GM21619 (cell line): ENCODE measurements around the gene RANBP3.

ENCODE experiments used
- ATAC-seq: cut with Tn5 transposase; IDR thresholded peaks from one replicate; pipeline ENCODE4 v1.9.1; 2021; ENCODE audit not compliant: unreplicated experiment

The RANBP3 gene

GRCh38 chr19:5932146-5932545 lies 45.8 kb downstream of the RANBP3 start:
- no peak for ATAC-seq

- no peak for ATAC-seq
Observed at GRCh38 chr19:5931251-5931650, 46.7 kb downstream of the RANBP3 start.

- no peak for ATAC-seq
Observed at GRCh38 chr19:5929625-5930024, 48.3 kb downstream of the RANBP3 start.

- ATAC-seq = no peak
Observed at GRCh38 chr19:5929179-5929578, 48.8 kb downstream of the RANBP3 start.

GRCh38 chr19:5927441-5927821 lies 50.5 kb downstream of the RANBP3 start:
- no peak for ATAC-seq

GRCh38 chr19:5926641-5927440 lies 51.1 kb downstream of the RANBP3 start:
- no peak for ATAC-seq

GRCh38 chr19:5925830-5926427 lies 52.0 kb downstream of the RANBP3 start:
- no peak for ATAC-seq

- no peak for ATAC-seq
Observed at GRCh38 chr19:5923356-5923755, 54.6 kb downstream of the RANBP3 start.

GRCh38 chr19:5922161-5922545 lies 55.8 kb downstream of the RANBP3 start:
- no peak for ATAC-seq

- ATAC-seq = no peak
Observed at GRCh38 chr19:5921516-5922160, 56.3 kb downstream of the RANBP3 start.

- no peak for ATAC-seq
Observed at GRCh38 chr19:5918463-5919079, 59.4 kb downstream of the RANBP3 start.

- ATAC-seq = no peak
Observed at GRCh38 chr19:5917431-5918107, 60.4 kb downstream of the RANBP3 start.

GRCh38 chr19:5916181-5916708 lies 61.7 kb downstream of the RANBP3 start:
- ATAC-seq = no peak

GRCh38 chr19:5915782-5916165 lies 62.2 kb downstream of the RANBP3 start:
- ATAC-seq = no peak

GRCh38 chr19:5914946-5915781 lies 62.8 kb downstream of the RANBP3 start:
- no peak for ATAC-seq

- ATAC-seq = no peak
Observed at GRCh38 chr19:5914358-5914774, 63.6 kb downstream of the RANBP3 start.

- ATAC-seq = no peak
Observed at GRCh38 chr19:5913739-5914357, 64.1 kb downstream of the RANBP3 start, which contains the start of gene CAPS. TSS of gene CAPS (plus strand) at chr19:5914254. CDS start at chr19:5914407, 153 bp downstream.

- ATAC-seq = no peak
Observed at GRCh38 chr19:5911366-5911765, 66.6 kb downstream of the RANBP3 start.

GRCh38 chr19:5910638-5910907 lies 67.4 kb downstream of the RANBP3 start:
- no peak for ATAC-seq
